OCI-LY1 (cell line): ENCODE measurements around the gene AMPH.
A peak's percentile ranks its signal among the peaks of the same experiment; 100 is the strongest.
"Not testable (repeated sequence)": the region's sequence is repeated elsewhere in the genome, so short reads cannot be mapped to it uniquely, and the experiment has no call there.

ENCODE experiments used
- EZH2 ChIP-seq: fragments of 200-600 bp; sonication (generic), shearing (Covaris generic); IDR thresholded peaks from 2 replicates; pipeline ENCODE4 v1.8.0; 2017; ENCODE audit warnings: borderline replicate concordance, mixed run types, mild to moderate bottlenecking, antibody characterized with exemption, low read length, moderate library complexity, mixed read lengths
- TF ChIP-seq, protein P1 (sequence below): fragments of 200-600 bp; sonication (generic), shearing (Covaris generic); IDR thresholded peaks from 2 replicates; pipeline ENCODE4 v1.5.1; 2017; ENCODE audit warnings: mild to moderate bottlenecking, antibody characterized with exemption, low read length, moderate library complexity, mixed read lengths

DNA sequence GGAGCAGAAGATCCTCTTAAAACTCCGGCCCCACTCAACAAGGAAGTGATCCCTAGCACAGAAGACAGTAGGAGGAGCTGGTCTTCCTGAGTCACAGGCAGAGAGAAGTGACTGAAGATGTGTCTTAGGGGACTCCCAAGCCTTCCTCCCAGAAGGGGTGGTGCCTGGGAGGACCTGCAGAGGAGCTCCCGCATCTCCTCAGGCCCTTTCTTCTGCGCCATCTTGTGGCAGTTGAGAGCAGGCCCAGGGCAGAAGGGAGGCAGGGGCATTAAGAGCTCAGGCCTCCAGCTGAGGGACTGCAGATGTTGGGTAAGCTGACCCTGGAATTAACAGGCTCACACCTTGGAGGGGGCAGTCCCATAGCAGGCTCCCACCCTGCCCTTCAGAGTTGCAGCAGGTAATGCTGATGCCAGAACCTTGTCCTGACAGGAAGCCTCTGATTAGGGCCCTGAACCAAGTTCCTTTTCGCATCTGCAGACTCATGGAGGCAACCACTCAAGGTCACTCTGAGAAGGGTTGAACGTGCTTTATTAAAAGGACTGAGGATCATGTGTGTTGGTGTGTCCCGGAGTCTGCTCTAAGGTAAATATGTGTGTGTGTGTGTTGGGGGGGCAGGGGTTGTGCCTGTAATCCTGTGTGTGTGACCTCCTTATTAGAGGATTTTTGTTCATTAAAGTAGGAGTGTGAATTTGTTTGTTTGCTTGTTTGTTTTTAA, 281.1 kb downstream of the AMPH start:
- TF ChIP-seq, protein P1, sequence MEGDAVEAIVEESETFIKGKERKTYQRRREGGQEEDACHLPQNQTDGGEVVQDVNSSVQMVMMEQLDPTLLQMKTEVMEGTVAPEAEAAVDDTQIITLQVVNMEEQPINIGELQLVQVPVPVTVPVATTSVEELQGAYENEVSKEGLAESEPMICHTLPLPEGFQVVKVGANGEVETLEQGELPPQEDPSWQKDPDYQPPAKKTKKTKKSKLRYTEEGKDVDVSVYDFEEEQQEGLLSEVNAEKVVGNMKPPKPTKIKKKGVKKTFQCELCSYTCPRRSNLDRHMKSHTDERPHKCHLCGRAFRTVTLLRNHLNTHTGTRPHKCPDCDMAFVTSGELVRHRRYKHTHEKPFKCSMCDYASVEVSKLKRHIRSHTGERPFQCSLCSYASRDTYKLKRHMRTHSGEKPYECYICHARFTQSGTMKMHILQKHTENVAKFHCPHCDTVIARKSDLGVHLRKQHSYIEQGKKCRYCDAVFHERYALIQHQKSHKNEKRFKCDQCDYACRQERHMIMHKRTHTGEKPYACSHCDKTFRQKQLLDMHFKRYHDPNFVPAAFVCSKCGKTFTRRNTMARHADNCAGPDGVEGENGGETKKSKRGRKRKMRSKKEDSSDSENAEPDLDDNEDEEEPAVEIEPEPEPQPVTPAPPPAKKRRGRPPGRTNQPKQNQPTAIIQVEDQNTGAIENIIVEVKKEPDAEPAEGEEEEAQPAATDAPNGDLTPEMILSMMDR: peak; percentile 30; the same call in 1 of the 2 replicates
- TF ChIP-seq EZH2: not testable (repeated sequence)
